NOMO-1 treated with DMSO at 0.1 percent for 48 hours (cell line): Measurements from ENCODE around the gene MINAR1.

Experiments used
- DNase-seq: peaks from one replicate; lab custom pipeline; 2025; ENCODE audit not compliant: unreplicated experiment; lab: John Stamatoyannopoulos, UW

The MINAR1 gene

DNA sequence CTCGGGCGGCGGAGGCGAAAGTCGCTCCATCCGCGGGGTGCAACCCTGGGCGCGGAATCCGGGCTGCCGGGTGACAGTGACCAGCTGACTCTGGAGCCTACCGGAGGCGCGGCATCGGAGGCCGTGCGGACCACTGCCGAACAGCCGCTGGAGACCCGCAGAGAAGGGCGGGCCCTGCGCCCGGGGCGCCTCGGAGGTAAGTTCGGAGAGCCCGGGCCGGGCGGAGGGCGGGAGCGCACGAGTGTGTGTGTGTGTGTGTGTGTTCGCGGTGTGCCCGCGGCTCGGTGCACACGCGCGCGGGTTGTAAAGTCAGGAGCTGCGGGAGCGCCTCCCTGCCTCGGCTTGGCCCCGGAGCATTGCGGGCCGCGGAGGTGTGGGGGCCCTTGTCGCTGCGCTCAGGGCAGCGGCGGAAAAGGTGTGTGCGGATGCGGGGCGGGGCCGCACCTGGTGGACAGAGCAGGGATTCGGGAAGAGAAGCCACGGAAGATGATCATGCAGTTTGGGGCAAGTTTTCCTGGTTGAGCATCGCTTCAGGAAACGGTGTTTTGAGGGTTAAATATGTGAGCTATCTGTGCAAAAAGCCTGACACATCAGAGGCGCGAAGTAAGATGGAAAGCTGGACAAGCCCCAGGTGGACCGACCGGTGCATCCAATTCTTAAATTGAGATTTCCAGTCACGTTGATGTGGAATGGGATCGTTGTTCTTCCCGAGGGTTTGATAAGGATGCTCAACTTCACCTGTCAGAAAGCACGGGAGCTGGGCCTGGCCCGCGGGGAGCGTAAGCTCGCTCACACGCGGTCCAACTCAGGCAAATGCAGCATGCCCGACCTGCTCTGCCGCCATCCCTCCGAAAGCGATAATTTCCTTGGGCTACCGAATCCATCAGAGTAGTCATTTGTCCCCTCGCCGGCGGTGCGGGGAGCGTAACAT lies 474 bp downstream of the MINAR1 start:
- DNase-seq, result no peak

DNA sequence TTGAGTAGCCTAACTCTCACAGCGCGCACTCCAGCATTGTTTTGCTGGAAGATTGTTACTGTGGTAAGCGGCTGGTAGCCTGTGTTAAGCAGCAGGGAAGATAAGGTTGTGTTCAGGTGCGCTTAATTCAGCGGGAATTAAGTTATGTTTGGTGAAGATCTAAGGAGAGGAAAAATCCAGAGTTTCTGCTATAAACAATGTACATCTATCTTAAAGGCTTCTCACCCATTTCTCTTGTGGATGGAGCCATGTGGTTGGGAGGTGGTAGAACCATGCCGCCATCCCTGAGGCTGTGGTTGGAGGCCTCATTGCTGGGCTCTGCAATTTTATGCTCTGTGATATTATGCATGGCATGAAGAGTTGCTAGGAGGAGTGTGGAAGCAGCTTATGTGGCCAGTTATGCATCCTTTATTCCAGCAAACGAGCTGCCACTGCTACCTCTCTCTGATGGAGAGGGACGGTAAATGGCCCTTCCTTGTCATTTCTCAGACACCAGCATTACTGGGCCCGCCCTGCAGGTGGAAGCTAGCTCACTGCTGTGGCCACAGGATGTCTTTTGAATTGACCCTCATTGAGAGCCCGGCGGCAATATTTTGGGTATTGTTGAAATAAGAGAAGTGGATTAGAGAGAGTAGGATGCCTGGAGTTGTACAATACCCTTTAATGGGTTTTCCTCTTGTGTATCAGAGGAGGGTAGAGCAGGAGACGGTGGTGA lies 1.3 kb downstream of the MINAR1 start:
- no peak for DNase-seq

DNA sequence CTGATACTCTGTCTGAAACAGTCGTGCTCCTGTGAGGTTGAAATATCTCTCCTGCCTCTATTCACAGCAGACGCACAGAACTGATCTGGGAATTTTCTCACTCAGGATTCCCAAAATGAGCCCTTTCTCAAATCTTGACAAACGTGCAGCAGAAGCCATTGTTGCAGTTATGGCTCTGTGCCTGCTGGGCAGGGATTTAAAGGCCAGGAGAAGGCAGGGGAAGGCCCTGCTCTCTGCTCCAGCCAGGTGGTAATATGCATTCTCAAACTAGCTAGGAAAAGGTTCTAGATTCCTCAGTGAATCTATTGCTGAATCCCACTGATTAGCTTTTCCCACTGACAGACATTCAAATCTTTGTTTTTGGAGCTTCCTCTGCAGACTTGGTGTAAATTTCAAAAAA lies 2.2 kb downstream of the MINAR1 start:
- DNase-seq, result no peak

DNA sequence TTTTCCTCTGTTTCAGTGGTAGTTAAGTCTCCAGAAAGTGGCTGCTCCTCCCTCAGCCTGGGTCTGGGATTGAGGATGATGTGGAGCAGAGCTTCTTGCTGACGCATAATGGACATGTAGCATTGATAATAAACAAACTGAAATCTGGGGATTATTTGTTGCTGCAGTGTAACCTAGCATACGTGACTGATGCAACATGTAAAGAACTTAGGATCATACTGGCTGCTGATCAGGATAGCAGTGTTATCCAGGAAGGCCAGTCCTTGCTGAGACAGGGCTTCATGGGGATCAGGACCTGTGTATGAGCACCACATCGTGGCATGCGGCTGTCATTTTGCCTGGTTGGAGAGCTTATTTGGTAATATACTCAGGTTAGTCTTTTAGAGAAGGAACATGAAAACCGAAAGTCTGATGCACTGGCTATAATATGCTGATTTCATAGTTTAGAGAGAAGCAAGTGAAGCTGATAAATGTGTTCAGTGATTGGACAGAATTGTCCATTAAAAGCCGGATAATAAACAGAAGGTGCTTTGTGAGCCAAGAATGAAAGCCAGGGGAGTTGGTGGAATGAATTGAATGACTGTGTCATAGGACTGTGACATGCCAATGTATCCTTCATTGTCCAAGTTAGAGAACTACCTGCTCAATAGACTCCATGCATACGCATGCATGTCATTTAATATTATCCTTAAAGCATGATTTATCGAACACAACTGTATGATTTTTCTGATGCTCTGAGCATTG lies 4.1 kb downstream of the MINAR1 start:
- DNase-seq, result no peak

DNA sequence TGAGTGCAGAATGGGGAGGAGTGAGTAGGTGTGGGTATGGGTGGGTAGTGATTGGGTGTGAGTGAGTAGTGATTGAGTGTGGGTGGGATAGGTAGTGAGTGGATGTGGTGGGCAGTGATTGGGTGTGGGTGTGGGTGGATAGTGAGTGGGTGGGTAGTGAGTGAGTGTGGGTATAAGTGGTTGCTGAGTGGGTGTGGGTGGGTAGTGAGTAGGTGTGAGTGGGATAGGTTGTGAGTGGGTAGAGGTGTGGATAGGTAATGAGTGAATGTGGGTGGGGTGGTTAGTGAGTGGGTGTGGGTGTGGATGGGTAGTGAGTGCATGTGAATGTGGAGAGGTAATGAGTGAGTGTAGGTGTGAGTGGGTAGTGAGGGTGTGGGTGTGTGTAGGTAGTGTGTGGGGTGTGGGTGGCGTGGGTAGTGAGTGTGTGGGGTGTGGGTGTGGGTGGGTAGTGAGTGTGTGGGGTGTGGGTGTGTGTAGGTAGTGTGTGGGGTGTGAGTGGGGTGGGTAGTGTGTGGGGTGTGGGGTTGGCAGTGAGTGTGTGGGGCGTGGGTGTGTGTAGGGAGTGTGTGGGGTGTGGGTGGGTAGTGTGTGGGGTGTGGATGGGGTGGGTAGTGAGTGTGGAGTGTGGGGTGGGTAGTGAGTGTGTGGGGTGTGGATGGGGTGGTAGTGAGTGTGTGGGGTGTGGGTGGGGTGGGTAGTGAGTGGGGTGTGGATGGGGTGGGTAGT lies 5.3 kb downstream of the MINAR1 start:
- DNase-seq, result no peak

DNA sequence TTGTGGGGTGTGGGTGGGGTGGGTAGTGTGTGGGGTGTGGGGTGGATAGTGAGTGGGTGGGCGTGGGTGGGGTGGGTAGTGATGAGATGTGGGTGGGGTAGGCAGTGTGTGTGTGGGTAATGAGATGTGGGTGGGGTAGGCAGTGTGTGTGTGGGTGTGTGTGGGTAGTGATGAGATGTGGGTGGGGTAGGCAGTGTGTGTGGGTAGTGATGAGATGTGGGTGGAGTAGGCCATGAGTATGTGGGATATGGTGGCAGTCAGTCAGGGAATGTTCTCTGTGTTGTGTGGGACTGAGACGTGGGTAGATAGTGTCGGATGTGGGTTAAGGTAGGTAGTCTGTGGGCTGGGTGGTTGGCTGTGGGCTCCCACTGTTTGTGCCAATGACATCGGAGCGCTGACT lies 7.1 kb downstream of the MINAR1 start:
- no peak for DNase-seq

DNA sequence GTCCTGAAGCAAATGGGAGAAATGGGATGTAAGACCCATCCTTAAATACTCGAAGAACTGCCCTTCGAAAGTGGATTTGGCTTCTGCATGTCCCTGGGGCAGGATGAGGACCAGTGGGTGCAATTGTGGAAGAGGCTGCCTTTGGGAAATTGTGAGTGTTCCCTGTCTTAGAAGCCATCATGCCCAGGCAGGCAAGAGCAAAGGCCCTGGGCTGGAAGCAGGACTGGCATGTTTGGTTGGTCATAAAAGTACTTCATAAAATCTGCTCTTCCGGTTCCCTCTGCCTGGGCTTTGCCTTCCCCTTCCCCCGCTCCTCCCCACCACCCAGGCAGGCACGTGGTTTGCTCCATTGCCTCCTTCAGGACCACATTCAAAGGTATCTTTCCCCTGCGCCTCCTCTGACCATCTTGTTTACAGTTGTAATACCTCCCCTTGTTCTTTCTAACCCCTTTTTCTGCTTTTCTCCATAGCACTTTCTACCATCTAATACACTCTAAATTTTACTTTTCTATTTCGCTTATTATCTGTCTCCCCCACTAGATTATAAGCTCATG lies 8.3 kb downstream of the MINAR1 start:
- no peak for DNase-seq

DNA sequence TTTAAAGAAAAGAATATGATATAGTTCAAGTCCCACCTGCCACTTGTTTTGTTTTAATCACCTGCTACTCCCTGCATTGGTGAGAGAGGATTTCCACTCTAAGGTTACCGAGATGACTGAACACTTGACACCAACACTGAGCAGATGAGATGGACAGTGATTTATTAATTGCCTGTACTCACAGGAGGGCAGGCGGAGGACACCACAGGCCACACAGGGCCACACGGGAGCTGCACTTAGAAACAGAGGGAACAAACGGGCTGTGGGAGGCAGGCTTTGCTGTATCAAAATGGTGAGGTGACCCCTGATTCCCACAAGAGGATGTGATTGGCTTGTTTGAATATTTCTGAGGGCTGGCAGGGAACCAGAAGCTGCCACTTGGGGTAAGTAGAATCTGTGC lies 10.8 kb downstream of the MINAR1 start:
- no peak for DNase-seq

DNA sequence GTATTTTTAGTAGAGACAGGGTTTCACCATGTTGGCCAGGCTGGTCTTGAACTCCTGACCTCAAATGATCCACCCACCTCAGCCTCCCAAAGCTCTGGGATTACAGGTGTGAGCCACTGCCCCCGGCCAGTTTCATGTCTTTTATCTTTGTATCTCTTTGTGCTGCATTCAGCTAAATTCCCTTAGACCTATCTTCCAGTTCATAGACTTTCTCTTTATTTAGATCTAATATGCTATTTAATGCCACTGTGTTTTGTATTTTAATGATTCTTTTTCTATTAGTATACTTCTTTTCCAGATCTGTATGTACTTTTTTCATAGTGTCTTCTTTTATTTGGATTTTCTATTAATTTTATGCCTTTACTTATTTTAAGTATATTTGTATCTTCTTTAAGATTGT lies 14.9 kb downstream of the MINAR1 start:
- no peak for DNase-seq

DNA sequence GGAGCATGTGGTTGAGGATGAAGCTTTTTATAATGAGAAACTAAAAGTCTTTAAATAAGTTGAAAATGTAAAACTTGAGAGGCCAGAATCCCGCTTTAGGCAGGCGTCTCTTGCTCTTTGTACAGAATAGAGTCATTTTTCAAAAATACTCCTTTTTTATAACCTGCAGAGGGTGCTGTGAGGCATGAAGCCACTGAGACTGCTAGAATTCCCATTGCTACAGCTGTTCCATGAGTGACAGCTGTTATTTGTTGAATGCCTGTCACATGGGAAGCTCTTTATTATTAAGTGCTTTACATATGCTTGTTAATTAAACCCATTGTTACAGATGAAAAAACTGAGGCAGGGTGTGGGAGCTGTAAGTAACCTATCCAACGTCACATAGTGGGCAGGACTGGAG lies 18.5 kb downstream of the MINAR1 start:
- no peak for DNase-seq

DNA sequence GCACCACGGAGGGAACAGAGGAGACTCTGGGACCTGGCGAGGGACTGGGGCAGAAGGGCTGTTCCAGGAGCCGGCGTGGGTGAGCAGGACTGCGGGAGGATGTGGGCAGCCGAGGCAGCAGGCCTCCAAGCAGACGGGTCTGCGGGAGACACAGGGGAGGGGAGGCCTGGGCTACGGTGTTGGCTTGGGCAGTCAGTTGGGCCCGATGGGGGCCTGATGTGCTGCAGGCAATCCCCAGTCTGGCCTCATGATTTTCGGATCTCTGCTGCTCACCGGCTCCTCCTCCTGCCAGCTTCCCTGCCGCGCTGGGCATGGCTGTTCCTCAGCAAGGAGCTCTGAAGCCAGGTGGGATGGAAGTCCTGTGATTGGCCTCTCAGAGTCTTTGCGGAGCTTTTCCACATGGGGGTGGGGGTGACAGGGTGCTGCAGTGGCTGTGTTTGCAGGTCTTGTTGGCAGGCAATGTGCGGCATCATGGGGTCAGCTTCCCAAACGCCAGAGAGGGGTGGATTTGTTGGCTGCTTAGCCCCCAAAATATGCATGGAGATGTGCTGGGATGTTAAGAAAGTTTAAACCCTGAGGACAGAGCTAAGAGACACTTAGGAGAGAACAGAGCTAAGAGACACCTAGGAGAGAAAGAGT lies 19.3 kb downstream of the MINAR1 start:
- no peak for DNase-seq

DNA sequence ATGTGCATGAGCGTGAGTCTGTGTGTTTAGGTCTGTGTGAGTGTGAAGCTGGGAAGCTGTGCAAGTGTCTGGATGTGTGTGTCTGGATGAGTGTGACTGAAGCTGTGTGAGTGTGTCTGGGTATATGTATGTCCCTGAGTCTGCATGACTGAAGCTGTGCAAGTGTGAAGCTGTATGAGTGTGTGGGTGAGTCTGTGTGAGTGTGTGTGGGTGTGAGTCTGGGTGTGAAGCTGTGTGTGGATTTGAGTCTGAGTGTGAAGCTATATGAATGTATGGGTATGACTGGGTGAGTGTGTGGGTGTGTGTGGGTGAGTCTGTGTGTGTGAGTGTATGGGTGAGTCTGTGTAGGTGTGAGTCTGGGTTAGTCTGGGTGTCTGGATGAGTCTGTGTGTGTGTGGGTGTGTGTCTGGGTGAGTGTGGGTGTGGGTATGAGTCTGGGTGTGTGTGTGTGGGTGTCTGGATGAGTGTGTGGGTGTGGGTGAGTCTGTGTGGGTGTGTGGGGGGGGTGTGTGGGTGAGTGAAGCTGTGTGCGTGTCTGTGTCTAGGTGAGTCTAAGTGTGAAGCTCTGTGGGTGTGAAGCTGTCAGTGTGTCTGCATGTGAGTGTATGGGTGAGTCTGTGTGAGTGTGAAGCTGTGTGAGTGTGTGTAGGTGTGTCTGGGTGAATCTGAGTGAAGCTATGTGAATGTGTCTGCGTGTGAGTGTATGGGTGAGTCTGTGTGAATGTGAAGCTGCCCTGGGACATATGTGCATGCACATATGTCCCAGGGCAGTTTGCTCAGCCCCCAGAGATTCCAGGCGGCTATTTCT lies 20.3 kb downstream of the MINAR1 start:
- DNase-seq, result no peak

DNA sequence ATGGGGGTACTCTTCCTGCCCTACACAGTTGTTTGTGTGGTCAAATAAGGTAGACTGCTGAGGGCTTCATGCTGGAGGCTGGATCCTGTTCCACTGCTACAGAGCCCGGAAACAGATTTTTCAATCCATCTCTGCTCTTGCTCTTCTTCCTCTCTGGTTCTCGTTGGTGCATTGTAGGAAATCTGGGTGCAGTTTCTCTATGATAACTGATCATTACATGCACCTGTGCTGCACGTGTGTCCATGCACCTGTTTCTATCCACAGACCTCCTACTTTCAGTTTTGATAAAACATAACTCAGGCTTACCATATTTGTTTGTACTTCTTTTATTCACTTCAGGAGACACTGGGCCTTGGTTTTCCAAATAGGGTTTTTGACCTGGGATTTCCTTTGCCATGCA lies 21.3 kb downstream of the MINAR1 start:
- DNase-seq, result no peak

DNA sequence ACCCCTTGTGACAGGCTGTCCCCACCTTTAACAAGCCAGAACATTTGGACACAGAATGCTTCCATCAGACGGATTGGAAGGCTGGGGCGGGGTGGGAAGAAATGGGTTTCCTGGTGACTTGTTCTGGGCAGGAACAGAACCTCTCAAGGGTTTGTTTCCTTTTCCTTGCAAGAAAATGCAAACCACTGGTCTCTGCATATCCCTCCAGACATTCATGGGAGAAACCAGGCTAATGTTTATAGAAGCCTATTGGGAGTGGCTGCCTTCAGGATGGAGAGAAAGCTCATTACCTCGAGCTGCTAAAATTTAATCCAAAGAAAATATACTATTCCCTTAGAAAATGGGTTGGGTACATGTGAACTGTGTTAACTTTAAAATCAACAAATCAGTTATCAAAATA lies 21.9 kb downstream of the MINAR1 start:
- DNase-seq, result no peak

DNA sequence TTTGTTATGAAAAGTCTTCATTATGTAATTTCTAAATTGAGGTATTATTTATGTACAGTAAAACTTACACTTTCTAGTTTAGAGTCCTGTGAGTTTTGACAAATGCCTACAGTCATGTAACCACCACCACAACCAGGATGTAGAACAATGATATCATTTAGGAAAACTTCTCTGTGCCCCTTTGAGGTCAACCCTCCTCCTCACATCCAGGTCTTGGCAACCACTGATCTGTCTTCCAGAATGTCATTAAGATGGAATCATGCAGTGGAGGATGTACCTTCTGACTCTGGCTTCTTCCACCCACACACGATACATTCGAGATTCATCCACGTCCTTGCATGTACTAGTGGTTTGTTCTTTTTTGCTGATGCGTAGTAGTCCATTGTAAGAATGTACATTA lies 23.2 kb downstream of the MINAR1 start:
- no peak for DNase-seq

DNA sequence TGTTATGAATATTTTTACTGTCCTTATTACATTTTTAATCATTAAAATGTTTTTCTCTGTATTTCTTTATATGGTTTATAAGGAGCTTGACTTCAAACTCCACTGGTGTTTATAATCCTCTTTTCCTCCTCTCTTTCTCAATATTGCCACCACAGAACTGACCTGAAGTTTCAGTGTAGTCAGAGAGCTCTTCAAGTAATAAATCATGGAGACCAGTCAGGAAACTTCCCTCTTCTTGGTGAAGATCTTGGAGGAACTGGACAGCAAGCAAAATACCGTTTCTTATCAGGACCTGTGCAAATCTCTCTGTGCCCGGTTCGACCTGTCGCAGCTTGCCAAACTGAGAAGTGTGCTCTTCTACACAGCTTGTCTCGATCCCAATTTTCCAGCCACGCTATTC lies 23.8 kb downstream of the MINAR1 start:
- DNase-seq, result no peak

DNA sequence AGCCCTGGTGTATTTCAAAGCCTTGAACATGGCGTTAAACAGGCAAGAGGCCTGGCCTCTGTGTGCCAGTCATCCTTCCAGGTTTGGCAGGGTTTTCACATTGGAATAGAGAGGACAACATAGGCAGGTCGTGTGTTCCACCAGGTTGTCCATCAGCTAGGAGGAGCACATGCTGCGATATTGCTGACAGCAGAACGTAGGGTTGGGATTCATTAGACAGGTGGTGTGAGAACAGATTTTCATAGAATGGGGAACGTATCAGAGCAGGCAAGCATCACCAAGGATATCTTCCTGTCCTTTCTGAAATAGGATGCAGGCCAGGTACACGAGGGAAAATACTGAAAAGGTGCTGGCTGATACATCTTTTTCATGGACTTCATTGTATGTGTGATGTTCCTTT lies 26.4 kb downstream of the MINAR1 start:
- no peak for DNase-seq

DNA sequence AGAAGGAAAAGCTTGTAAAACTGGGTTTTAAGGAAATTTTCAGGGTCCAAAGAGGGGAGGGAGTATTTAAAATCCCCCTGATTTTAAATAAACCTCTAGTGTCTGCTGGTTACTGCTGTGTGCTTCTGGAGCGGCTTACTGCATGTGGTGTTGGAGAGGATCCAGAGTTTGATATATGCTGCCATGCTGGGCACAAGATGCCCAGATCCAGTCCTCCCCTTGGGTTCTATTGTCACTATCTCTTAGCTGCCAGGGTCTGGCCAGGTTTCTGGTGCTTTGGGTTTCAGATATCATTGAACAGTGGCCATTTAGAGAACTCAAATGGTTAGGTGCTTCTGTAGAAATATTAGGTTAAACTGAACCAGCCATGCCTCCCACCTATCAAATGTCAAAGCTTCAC lies 27.5 kb downstream of the MINAR1 start:
- DNase-seq, result no peak

DNA sequence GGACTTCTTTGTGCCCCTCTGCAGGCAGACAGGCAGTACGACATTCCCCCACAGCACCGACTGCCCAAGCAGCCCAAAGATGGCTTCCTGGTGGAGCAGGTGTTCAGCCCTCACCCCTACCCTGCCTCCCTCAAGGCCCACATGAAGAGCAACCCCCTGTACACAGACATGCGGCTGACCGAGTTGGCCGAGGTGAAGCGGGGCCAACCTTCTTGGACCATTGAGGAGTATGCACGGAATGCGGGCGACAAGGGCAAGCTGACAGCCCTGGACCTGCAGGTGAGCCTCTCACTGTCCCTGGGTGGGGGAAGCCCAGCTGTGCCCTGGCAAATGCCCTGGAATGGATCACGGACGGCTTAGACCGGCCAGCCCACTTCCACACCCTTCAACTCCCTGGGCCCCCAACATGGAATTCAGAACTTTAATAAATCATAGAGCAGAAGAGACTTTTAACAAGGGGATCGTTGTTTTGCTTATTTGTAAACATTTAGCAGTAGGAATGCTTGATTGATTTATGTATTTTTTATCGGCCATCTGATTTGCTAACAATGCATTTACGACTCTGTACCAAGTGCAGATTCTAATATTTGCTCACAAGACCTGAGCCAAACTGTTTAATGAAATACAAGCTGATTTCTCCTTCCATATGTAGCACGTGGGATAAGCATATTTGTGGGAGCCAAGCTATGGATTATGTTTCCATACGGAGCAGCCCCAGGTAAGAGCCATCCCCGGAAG lies 31.1 kb downstream of the MINAR1 start:
- DNase-seq, result no peak
